Measurements from ENCODE around the gene CAPZB. TPM values are rescaled to one million over a fixed set of nuclear protein-coding genes. Genes with fewer than 3 reads are reported as not detected.
A peak's percentile ranks its signal among the peaks of the same experiment; 100 is the strongest.

The CAPZB gene
- total RNA-seq, result 217 TPM
- long read RNA-seq, transcript CAPZB-203 (10 exons, 1,686 nt), result major isoform, 131 of 188 reads
- long read RNA-seq, transcript CAPZB-201 (9 exons, 858 nt), result minor isoform, 32 of 188 reads
- long read RNA-seq, partial matches to known transcripts, result 4 of 188 reads
- long read RNA-seq, other reads (novel, unspliced or antisense), result 17 of 188 reads

- peaks cover 74% of the 10 kb centered on the region for H3K4me1 ChIP-seq
Observed at GRCh38 chr1:19485362-19486187, at the start of gene CAPZB. Gene CAPZB (minus strand): TSS chr1:19485539. CDS start chr1:19485438, 101 bp downstream.

GRCh38 chr1:19534281-19534680, 48.9 kb upstream of the CAPZB start:
- Histone ChIP-seq H3K4me3 (no peak overlapping the region), H3K9me3 (replicated peaks) (peaks cover 29% of the 10 kb centered on the region), H3K36me3 (no peaks in the 10 kb centered on the region), H3K27me3 (ENCODE audit: low read depth) (no peaks in the 10 kb centered on the region), H3K27ac (replicated peaks) (peak overlapping the region; percentile 63), H3K4me1 (peaks cover 21% of the 10 kb centered on the region)
- DNase-seq, result no peak
- TF ChIP-seq CTCF (IDR thresholded peaks at IDR 0.05; ENCODE audit: borderline replicate concordance), result no peak
- intact Hi-C loops (cut with micrococcal nuclease), result no loop called here

More at GRCh38 chr1:19485362-19486187, at the start of gene CAPZB:
- no peak for TF ChIP-seq CTCF (IDR thresholded peaks at IDR 0.05; ENCODE audit: borderline replicate concordance)
- H3K27ac ChIP-seq (replicated peaks), result peak within 1 kb of the TSS; percentile 99
- DNase-seq, result peak; percentile 97
- intact Hi-C loops (cut with micrococcal nuclease), result no loop called here
- H3K36me3 ChIP-seq, result peaks cover 11% of the 10 kb centered on the region
- H3K4me3 ChIP-seq, result peak within 1 kb of the TSS; percentile 100
- no peaks in the 10 kb centered on the region for H3K9me3 ChIP-seq (replicated peaks)
- no peaks in the 10 kb centered on the region for H3K27me3 ChIP-seq (ENCODE audit: low read depth)

- Histone ChIP-seq H3K36me3 (no peaks in the 10 kb centered on the region), H3K9me3 (replicated peaks) (peaks cover 29% of the 10 kb centered on the region), H3K27me3 (ENCODE audit: low read depth) (no peaks in the 10 kb centered on the region), H3K27ac (replicated peaks) (peak overlapping the region; percentile 63), H3K4me3 (peak overlapping the region; percentile 35), H3K4me1 (peaks cover 22% of the 10 kb centered on the region)
- intact Hi-C loops (cut with micrococcal nuclease), result no loop called here
- no peak for TF ChIP-seq CTCF (IDR thresholded peaks at IDR 0.05; ENCODE audit: borderline replicate concordance)
- peak; percentile 42 for DNase-seq
Observed at GRCh38 chr1:19533626-19534025, 48.3 kb upstream of the CAPZB start.

GRCh38 chr1:19532519-19532918, 47.2 kb upstream of the CAPZB start:
- H3K4me3 ChIP-seq, result no peak overlapping the region
- H3K4me1 ChIP-seq, result peaks cover 22% of the 10 kb centered on the region
- peaks cover 29% of the 10 kb centered on the region for H3K9me3 ChIP-seq (replicated peaks)
- no peak overlapping the region for H3K27ac ChIP-seq (replicated peaks)
- TF ChIP-seq CTCF (IDR thresholded peaks at IDR 0.05; ENCODE audit: borderline replicate concordance), result no peak
- no peaks in the 10 kb centered on the region for H3K27me3 ChIP-seq (ENCODE audit: low read depth)
- intact Hi-C loops (cut with micrococcal nuclease), result no loop called here
- H3K36me3 ChIP-seq, result no peaks in the 10 kb centered on the region
- no peak for DNase-seq

- DNase-seq, result peak; percentile 30
- H3K36me3 ChIP-seq, result no peaks in the 10 kb centered on the region
- peak overlapping the region; percentile 78 for H3K27ac ChIP-seq (replicated peaks)
- TF ChIP-seq CTCF (IDR thresholded peaks at IDR 0.05; ENCODE audit: borderline replicate concordance), result no peak
- peaks cover 22% of the 10 kb centered on the region for H3K4me1 ChIP-seq
- peaks cover 10% of the 10 kb centered on the region for H3K9me3 ChIP-seq (replicated peaks)
- H3K27me3 ChIP-seq (ENCODE audit: low read depth), result no peaks in the 10 kb centered on the region
- H3K4me3 ChIP-seq, result no peak overlapping the region
- intact Hi-C loops (cut with micrococcal nuclease), result no loop called here
Observed at GRCh38 chr1:19529664-19530063, 44.3 kb upstream of the CAPZB start.
